ENCODE results near the gene GRSF1. TPM values are rescaled to one million over a fixed set of nuclear protein-coding genes. Genes with fewer than 3 reads are reported as not detected.

Gene GRSF1, protein sequence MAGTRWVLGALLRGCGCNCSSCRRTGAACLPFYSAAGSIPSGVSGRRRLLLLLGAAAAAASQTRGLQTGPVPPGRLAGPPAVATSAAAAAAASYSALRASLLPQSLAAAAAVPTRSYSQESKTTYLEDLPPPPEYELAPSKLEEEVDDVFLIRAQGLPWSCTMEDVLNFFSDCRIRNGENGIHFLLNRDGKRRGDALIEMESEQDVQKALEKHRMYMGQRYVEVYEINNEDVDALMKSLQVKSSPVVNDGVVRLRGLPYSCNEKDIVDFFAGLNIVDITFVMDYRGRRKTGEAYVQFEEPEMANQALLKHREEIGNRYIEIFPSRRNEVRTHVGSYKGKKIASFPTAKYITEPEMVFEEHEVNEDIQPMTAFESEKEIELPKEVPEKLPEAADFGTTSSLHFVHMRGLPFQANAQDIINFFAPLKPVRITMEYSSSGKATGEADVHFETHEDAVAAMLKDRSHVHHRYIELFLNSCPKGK
- 75.6 to 81.3 TPM (median 78.5 TPM) in 5 replicates for total RNA-seq (2022; extraction: Qiagen RNA extraction; ENCODE audit: low read depth)

DNA sequence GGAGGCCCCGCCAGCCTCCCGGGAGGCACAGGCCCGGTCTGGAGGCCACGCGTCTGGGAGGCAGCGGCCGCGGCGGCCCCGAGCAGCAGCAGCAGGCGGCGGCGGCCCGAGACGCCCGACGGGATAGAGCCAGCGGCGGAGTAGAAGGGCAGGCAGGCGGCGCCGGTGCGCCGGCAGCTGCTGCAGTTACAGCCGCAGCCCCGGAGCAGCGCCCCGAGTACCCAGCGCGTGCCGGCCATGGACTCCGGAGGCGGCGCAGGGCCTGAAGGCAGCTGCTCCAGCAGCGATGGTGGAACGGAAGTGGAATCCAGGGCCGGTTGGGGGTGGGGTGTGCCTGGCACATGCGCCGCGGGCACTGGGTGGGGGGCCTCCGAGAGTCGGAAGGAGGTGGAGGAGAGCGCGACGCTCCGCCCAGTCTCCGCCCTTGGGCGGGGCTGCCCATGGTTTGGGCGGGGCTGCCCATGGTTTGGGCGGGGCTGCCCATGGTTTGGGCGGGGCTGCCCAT lies at the start of gene GRSF1:
Gene GRSF1 (minus strand): TSS at position 302 of the 505 bp plus-strand sequence. CDS start 63 bp downstream, at position 239.

Other genes with a start within 250 kb of the GRSF1 start
- gene AMBN, start 247.6 kb downstream of the GRSF1 start, total RNA-seq (2022; extraction: Qiagen RNA extraction; ENCODE audit: low read depth): not detected in 5 replicates
- gene ENAM, start 211.1 kb downstream of the GRSF1 start, total RNA-seq (2022; extraction: Qiagen RNA extraction; ENCODE audit: low read depth): not detected in 5 replicates
- gene JCHAIN, start 173.4 kb downstream of the GRSF1 start, total RNA-seq (2022; extraction: Qiagen RNA extraction; ENCODE audit: low read depth): 0.13 to 0.66 TPM in 2 of 5 replicates, not detected in the others
- 34.6 to 43.0 TPM (median 36.8 TPM) in 5 replicates for gene UTP3, start 151.4 kb downstream of the GRSF1 start, total RNA-seq (2022; extraction: Qiagen RNA extraction; ENCODE audit: low read depth)
- gene RUFY3, start 117.9 kb downstream of the GRSF1 start, total RNA-seq (2022; extraction: Qiagen RNA extraction; ENCODE audit: low read depth): 6.3 to 7.3 TPM (median 7.0 TPM) in 5 replicates
- gene MOB1B, start 62.5 kb upstream of the GRSF1 start, total RNA-seq (2022; extraction: Qiagen RNA extraction; ENCODE audit: low read depth): 3.6 to 7.5 TPM (median 6.3 TPM) in 5 replicates
- 13.7 to 19.6 TPM (median 17.9 TPM) in 5 replicates for gene DCK, start 153.8 kb upstream of the GRSF1 start, total RNA-seq (2022; extraction: Qiagen RNA extraction; ENCODE audit: low read depth)